ENCODE data around the gene CDK14.

GRCh38 chr7:91064938-91065337, 468.8 kb downstream of the CDK14 start:
- TF ChIP-seq CTCF (IDR thresholded peaks at IDR 0.05) (no peak), POLR2A (IDR thresholded peaks at IDR 0.05) (no peak)
